HG02981 (cell line): ENCODE measurements around the gene MAP1A.
A peak's percentile ranks its signal among the peaks of the same experiment; 100 is the strongest.

Experiments used
- ATAC-seq: cut with Tn5 transposase; IDR thresholded peaks from one replicate; pipeline ENCODE4 v1.9.1; 2021; ENCODE audit warnings: mild to moderate bottlenecking, moderate library complexity; ENCODE audit not compliant: unreplicated experiment

MAP1A gene

DNA sequence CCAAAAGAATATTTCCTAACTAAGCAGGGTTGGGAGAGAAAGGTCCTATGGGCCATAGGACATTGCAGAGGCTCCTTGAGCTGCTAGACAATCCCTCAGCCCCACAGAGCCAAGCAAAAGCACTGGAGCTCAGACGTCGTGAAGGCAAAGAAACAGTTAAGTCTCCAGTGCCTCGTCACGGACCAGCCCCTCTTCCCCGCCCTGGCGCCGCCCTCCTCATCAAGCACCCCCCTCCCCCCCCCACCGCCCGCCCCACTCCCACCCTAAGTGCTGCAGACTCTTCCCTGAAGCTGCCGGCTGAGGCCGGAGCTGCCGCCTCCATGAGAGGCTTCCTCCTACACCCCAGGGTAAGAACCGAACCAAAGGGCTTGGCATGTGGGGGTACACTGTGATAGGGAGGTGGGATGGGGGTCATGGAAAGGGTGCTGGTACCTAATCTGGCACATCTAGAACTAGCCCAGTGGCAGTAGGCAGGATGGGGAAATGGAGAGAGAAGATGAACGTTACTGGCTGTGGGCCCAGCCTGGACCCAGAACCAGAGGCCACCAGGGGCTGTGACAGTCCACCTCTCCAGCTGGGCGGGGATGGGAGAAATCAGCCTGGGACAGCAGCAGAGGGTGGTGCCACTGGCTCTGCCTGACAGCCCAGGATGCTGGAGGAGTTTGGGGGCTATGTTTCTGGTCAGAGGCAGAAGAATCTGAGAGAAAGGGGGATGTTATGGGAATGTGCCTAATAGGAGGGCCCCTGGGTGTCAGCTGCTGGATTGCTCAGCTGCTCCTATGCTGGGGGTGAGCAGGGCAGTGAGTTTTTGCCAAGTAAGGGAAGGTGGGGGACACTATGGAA lies at the start of gene MAP1A:
Gene MAP1A (plus strand): TSS at position 255 of the 843 bp plus-strand sequence. CDS start 3,866 bp downstream, outside the sequence.
- ATAC-seq, result no peak

DNA sequence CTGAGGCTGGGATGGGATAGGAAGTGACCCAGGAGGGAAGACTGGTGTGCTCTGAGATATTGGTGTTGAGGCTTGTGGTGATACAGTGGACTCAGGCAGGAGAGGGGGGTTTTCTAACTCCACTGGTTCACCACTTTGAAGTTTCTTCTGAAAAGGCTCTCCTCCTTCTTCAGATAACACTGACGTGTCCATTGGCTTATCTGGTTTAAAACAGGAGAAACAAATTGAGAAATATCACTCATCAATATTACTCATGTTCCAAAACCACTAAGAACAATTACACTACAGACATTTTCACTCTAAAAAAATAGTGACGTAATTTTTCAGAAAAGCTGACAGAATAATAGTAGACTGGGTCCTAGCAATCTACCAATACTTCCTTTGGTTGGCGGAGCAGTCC lies 47.5 kb upstream of the MAP1A start:
- no peak for ATAC-seq

DNA sequence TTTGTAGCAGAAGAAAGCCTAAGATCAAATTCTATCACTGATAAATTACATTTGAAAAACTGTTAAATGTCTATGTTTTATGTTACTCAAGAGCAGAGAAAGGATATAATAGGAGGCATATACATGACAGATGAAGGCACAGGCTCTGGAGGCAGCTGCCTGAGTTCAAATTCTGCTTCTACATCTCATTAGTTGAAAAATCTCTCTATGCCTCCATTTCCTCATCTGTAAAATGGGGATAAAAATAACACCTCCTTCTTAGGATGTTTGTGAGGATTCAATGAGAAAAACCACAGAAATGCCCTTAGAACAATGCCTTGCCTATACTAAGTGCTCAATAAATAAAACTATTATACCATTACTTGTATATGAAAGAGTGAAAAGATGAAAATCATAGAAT lies 45.4 kb upstream of the MAP1A start:
- no peak for ATAC-seq

DNA sequence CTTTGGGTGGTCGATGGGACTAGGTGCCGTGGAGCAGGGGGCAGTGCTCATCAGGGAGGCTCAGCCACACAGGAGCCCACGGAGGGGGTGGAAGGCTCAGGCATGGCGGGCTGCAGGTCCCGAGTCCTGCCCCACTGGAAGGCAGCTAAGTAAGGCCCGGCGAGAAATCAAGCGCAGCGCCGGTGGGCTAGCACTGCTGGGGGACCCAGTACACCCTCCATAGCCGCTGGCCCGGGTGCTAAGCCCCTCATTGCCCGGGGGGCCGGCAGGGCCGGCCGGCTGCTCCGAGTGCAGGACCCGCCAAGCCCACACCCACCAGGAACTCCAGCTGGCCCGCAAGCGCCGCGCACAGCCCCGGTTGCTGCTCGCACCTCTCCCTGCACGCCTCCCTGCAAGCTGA lies 43.5 kb upstream of the MAP1A start:
- ATAC-seq, result no peak

DNA sequence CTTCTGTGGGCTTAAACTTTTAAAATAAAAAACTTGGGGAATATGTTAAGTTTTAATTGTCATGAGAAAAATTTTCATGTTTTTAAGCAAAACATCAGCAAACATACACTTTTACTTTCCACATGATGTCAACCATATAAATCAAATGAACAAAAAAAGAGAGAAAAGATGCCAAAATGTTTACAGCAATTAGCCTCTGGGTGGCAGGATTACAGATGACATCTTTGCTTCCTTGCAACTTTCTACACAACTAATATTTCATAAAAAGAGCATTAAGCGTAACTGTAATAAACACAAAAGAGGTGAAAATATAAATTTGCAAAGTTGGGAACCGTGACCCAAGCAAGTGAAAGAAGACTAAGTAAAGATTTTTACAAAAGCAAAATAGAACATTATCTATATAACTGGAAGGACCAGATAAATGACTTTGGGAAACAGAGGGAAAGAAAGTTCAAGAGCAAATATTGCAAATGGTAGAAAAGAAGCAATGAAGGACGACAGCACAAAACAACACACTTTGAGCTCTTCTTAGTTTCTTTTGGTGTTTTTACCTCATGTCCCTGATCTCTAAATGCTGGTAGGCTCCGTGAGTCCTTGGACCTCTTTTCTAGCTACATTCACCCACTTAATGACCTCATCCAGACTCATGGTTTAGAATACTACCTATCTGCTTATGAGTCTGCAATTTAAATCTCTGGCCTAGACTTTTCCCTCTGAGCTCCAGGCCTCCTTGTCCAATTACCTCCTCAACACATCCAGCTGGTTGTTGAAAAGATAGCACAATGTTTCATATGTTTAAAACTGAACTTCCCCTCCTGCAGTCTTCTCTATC lies 33.9 kb upstream of the MAP1A start:
- no peak for ATAC-seq

DNA sequence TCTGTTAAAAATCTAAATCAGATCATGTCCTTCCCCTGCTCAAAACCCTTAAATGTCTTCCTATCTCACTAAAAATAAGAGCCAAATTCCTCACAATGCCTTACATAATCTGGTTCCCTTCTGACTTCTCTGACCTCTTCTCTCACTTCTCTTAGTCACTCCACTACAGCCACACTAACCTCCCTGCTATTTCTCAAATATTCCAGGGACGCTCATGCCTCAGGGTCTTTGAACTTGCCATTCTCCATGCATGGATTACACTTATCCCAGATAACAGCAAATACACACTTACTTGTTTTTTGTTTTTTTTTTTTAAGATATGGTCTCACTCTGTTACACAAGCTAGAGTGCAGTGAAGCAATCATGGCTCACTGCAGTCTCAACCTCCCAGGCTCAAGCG lies 33.0 kb upstream of the MAP1A start:
- no peak for ATAC-seq

DNA sequence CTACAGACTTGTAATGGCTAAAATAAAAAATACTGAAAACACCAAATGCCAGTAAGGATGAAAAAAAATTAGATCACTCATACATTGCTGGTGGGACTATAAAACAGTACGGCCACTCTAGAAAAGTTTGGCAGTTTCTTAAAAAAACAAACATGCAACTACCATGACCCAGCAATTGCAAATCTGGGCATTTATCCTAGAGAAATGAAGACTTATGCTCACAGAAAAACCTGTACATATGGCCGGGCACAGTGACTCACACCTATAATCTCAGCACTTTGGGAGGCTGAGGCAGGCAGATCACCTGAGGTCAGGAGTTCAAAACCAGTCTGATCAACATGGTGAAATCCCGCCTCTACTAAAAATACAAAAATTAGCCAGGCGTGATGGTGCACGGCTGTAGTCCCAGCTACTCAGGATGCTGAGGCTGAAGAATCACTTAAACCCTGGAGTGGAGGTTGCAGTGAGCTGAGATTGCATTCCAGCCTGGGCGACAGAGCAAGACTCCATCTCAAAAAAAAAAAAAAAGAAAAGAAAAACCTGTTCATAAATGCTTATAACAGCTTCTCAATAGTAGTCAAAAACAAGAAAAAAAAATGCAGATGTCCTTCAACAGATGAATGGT lies 30.0 kb upstream of the MAP1A start:
- ATAC-seq, result no peak

DNA sequence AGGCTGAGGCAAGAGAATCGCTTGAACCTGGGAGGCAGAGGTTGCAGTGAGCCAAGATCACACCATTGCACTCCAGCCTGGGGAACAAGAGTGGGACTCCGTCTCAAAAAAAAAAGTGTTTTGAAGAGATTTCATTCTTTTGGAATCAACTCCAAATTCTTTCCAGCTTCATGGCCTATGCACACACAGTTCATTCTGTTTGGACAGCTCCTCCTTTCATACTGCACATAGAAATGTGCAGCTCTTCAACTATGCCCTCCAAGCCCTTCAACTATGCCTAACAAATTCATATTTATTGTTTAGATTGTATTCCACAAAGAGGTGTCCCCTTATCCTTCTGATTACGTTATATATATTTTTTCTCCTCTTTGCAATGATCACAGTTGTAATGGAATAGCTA lies 28.6 kb upstream of the MAP1A start:
- ATAC-seq, result no peak

DNA sequence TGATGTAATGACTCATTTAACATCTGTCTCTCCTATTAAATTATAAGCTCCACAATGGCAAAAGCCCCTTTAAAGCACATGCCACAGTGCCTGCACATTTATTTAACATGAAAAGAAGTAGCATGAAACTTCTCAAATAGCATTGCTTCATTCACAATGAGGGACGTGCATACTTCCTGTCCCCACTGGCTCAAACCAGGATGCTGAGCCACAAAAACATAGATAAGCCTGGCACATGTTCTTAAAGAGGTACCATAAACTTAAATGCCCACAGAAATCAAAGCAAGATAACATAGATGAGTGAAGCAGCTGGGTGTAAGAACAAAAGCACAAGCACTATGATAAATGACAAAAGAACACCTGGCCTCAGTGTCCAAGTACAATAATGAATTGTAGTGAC lies 28.2 kb upstream of the MAP1A start:
- no peak for ATAC-seq

DNA sequence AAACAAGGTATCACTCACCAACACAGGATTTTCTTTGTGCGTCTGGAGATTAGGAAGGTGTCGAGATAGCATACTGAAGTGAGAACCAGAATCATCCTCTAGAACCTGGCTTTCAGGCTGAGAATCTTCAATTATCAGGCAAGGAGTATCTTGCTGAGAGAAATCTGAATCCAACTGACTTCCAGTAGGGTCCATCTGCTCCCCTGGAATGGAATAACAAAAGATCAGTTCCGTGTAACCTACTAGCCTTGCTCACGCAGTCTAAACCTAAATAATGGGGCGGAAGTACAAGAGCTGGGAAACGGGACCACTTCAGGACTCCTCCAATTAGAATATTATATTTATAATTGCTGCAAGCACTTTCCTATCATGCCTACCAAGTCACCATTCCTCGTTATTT lies 25.1 kb upstream of the MAP1A start:
- ATAC-seq, result no peak

DNA sequence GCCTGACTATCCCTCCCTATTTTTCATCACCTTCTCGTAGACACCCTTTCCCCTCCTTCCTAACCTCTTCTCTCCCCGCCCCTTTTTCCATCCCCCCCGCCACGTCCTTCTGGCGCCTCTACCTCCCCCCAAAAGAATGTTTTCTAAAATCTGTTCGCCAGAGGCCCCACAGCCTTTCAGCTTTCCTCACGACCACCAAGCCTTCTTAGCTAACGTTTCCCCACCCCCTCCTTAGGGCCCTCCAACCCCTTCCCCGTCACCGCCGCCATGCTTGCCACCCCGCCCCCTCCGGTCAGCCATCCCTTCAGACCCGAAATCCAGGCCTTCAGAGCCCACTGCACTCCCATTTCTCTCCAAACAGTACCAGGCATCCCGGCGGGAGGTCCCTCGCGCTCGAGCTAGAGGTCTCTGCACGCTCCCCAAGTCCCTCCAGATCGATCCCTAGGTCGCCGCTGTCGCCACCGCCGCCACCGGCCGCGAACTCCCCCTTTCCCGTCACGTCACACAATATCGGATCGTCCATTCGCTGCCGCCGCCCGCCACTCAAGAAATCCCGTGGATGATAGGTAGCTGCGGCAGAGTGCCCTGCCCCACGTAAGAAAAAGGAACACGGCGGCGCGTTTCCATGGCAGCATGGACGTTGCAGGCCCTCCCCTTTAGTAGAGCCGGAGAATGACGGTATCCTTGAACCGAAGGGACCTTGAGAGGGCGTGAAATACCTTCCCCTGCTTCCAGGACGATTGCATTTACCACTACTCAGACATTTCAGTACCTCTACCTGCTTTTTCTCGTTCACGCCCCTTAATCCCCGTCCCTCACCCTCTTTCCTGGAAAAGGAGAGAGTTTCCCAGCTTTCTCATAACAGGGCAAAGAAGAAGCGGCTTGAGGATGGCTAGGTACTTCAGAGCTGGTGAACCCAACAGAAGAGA lies 24.5 kb upstream of the MAP1A start, which contains the start of gene TP53BP1:
Gene TP53BP1 (minus strand): TSS at position 484 of the 929 bp plus-strand sequence. CDS start 113 bp downstream, at position 371.
- ATAC-seq, result peak; percentile 99

DNA sequence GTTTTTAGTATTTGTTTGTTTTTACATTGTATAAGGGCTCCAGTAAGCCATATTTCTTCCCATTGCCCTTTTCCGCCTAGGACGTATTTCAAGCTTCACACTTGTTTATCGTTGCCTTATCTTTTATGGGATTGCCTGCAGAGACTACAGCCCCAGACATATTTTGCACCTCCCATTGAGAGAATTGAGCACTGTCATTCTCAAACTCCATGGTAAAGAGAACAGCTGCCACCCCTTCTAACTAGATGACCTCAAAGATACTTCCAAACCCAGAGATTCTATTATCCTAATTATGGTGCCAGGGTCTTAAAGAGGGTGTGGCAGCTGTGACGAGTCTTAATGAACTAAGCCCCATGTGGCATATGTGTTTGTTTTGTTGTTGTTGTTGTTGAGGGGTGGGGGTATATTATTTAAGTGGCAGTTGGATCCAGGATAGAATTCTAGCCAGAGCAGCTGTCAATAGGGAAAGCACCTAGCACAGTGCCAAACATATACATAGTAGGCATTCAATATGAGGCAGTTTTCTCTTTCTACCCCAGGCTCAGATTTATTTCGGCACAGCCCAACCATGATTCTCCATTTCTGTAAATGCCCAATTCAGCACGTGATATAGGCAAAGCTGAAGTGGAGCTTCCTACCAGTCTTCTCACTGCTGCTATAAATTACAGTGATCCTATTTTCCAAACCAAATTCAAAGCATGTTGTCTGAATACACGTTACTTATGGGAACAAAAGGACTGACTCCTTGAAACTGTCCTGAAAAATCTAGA lies 23.5 kb upstream of the MAP1A start:
- no peak for ATAC-seq

DNA sequence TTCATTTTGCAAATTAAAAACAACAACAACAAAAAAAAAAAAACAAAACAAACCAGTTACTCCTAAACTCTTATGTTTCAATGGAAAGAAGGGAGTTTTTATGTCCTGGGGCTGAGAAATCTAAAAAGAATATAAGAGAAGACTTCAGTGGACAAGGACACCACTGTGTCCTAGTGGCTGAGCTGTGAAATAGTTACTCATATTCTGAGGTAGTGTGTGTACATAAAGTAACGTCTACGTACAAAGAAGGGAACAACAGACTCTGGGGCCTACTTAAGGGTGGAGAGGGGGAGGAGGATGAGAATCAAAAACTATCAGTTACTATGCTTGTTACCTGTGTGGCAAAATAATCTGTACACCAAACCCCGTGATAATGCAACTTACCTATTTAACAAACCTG lies 18.4 kb upstream of the MAP1A start:
- no peak for ATAC-seq

DNA sequence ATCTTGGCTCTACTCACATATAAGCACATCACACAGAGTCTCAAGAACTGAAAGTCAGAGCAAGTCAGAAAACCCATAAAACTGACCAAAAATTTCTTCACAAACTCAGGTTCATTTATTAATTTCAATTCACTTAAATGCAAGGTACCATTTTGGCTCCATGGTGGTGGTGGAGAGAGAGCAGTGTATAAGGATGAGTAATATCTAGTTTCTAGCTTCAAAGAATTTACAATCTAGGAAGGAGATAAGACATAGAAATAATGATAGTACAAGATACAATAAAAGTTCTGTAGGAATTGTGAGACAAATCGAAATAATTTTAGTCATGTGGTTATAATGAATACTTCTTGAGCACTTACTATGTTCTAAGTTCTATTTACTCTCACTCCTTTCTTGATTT lies 17.8 kb upstream of the MAP1A start:
- no peak for ATAC-seq

DNA sequence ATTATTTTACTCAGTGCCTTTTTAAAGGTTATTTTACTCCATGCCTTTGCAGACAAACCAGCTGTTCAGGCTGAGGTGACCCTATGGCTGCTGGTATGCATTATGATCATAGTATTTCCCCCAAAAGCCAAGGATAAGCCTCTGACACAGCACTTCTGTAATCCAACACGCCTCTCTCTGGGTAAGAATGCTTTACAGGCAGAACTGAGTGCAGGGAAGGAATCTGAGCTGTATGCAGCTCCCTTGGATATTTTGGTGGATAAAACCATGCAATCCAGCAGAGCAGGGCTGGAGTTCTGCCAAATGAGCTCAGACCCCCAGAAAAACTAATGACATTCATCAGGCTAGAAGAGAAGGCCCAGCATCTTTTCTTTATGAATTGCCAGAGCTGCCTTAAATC lies 11.7 kb upstream of the MAP1A start:
- no peak for ATAC-seq

DNA sequence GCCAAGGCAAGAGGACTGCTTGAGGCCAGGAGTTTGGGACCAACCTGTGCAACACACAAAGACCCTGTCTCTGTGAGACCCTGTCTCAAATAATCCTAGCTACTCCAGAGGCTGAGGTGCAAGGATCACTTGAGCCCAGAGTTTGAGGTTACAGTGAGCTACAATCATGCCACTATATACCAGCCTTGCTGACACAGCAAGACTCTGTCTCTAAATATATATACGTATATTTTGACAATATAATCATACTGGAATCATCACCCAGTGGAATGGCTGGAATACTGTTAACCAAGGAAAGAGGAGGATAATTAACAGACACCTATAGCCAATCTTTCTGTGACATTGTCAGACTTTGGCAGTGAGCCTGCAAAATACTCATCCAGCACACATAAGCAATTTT lies 9.0 kb upstream of the MAP1A start:
- ATAC-seq, result no peak

DNA sequence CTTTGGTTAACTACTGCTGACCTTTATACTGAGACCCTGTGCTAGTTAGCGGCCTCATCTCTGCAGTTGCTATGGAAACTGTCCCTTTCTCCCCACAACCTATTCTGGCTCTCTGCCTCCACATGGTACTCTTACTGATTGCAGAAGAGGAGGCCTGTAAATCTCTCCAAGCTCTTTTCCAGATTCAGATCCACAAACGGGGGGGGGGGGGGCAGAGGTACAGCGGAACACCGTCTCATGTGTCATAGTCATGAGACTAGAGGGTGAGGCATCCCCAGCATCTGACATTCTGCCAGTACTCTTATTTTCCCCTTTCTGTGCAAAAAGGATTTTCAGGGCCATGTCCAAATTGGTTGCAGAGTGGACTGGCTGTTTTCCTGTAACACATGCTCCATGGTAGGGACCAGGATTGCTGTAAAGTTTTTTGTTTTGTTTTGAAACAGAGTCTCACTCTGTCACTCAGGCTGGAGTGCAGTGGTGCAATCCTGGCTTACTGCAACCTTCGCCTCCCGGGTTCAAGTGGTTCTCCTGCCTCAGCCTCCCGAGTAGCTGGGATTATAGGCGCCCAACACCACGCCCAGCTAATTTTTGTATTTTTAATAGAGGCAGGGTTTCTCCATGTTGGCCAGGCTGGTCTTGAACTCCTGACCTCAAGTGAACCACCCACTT lies 8.3 kb upstream of the MAP1A start:
- ATAC-seq, result no peak

DNA sequence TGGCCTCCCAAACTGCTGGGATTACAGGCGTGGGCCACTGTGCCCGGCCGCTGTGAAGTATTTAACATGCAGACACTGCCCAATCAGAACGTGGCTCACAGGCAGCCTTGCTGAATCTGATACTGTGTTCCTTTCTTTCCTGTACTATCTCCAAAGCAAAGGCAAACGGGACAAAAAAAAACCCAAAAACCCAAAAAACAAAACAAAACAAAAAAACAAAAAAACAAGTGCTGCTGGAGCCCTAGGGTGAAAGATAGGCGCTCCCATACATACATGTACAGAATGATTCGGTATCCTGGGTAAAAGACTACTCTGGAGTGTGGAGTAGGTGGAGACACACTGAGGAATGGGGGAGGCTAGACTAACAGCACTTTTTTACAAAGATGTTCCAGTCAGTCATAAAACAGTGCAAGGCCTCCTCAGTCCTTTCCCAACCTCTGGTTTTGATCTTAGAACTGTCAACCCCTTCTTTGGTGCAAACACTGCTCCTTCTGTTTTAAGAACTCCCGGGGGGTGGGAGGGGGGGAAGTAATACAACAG lies 7.7 kb upstream of the MAP1A start:
- no peak for ATAC-seq
